ENCODE data around the gene XXYLT1. TPM values are rescaled to one million over a fixed set of nuclear protein-coding genes. Genes with fewer than 3 reads are reported as not detected.

The XXYLT1 gene
- polyA plus RNA-seq, 2 of the 4 experiments (the other 2 are of a cell fraction): 11.9 to 12.0 TPM

- no peak overlapping the region for H3K27ac ChIP-seq
- no peak overlapping the region for H3K4me3 ChIP-seq
- H3K4me1 ChIP-seq: no peaks in the 10 kb centered on the region
- DNase-seq (ENCODE audit: low read depth in 1 of 2, low spot score in 1 of 2) (no peak), ATAC-seq (no peak), FAIRE-seq (no peak)
- H3K9me3 ChIP-seq: no peaks in the 10 kb centered on the region
- ChIA-PET POLR2A (no interaction called here), CTCF (no interaction called here)
- H3K4me2 ChIP-seq: no peak overlapping the region
- no peak for TF ChIP-seq HOXB5 (CRISPR knock-in tag; IDR thresholded peaks at IDR 0.05)
- no peak for TF ChIP-seq CTCF (IDR thresholded peaks at IDR 0.05)
- no peak for TF ChIP-seq ZSCAN20 (CRISPR knock-in tag; IDR thresholded peaks at IDR 0.05)
- no peak for TF ChIP-seq RARB (CRISPR knock-in tag; IDR thresholded peaks at IDR 0.05)
- TF ChIP-seq RAD21 (conservative IDR thresholded peaks at IDR 0.05 in 1 of 2, IDR thresholded peaks at IDR 0.05 in 1 of 2): no peak
- TF ChIP-seq CHD4 (IDR thresholded peaks at IDR 0.05; ENCODE audit: borderline replicate concordance): no peak
- TF ChIP-seq HOXA7 (CRISPR knock-in tag; IDR thresholded peaks at IDR 0.05): no peak
- TF ChIP-seq PBX3 (IDR thresholded peaks at IDR 0.05): no peak
- TF ChIP-seq REST (IDR thresholded peaks at IDR 0.05): no peak
- TF ChIP-seq BHLHE40 (IDR thresholded peaks at IDR 0.05; ENCODE audit: low read depth, low read length): no peak
- no peak for TF ChIP-seq RCOR1 (IDR thresholded peaks at IDR 0.05; ENCODE audit: low read depth, low read length)
- no peak for TF ChIP-seq JUN (IDR thresholded peaks at IDR 0.05)
- no peak for TF ChIP-seq TFCP2L1 (CRISPR knock-in tag; IDR thresholded peaks at IDR 0.05)
- TF ChIP-seq FOXS1 (CRISPR knock-in tag; IDR thresholded peaks at IDR 0.05): no peak
- TF ChIP-seq MAZ (IDR thresholded peaks at IDR 0.05; ENCODE audit: borderline replicate concordance, low read depth, low read length): no peak
- TF ChIP-seq ATOH8 (CRISPR knock-in tag; IDR thresholded peaks at IDR 0.05; ENCODE audit: low read depth): no peak
- WGBS (ENCODE audit: missing lambda C conversion rate): 90% methylated on average over 7 of the region's 7 CpGs
Measured at GRCh38 chr3:195163719-195164572, 107.0 kb downstream of the XXYLT1 start.

GRCh38 chr3:195162816-195163215 is 108.1 kb downstream of the XXYLT1 start:
- Histone ChIP-seq H3K4me2 (no peak overlapping the region), H3K27ac (no peak overlapping the region), H3K9me3 (no peaks in the 10 kb centered on the region), H3K4me3 (no peak overlapping the region), H3K4me1 (no peaks in the 10 kb centered on the region)
- 85% methylated on average over 5 of the region's 5 CpGs for whole genome bisulfite sequencing (ENCODE audit: missing lambda C conversion rate)
- DNase-seq (ENCODE audit: low read depth in 1 of 2, low spot score in 1 of 2) (no peak), FAIRE-seq (no peak), ATAC-seq (no peak)
- TF ChIP-seq USF2 (IDR thresholded peaks at IDR 0.05): no peak
- TF ChIP-seq HEYL (CRISPR knock-in tag; IDR thresholded peaks at IDR 0.05): no peak
- TF ChIP-seq EP300 (IDR thresholded peaks at IDR 0.05): no peak
- ChIA-PET POLR2A (no interaction called here), CTCF (no interaction called here)

Data from A549 (cell line).